NT2/D1 (cell line): Measurements from ENCODE around the gene TNFSF13.

ENCODE experiments used
- DNase-seq: peaks from one replicate; pipeline ENCODE4 v3.0.0-alpha.2; 2011; ENCODE audit warnings: low read depth, low spot score
- H3K27me3 ChIP-seq: 2 replicates; pipeline ENCODE4 v1.6.0; 2011; ENCODE audit warnings: mild to moderate bottlenecking; ENCODE audit not compliant: insufficient read length, insufficient read depth
- H3K36me3 ChIP-seq: 2 replicates; pipeline ENCODE4 v1.6.1; 2011; ENCODE audit warnings: mild to moderate bottlenecking, low read length, mixed read lengths; ENCODE audit not compliant: insufficient read depth, insufficient read length
- H3K4me1 ChIP-seq: 2 replicates; pipeline ENCODE4 v1.5.1; 2011; ENCODE audit not compliant: insufficient read depth, insufficient read length
- H3K4me3 ChIP-seq: 2 replicates; pipeline ENCODE4 v1.5.1; 2011; ENCODE audit warnings: low read depth; ENCODE audit not compliant: insufficient read length
- H3K9ac ChIP-seq: 2 replicates; pipeline ENCODE4 v1.6.0; 2011; ENCODE audit warnings: low read depth; ENCODE audit not compliant: insufficient read length
- H3K9me3 ChIP-seq: 2 replicates; pipeline ENCODE4 v1.5.1; 2011; ENCODE audit warnings: mild to moderate bottlenecking, low read length; ENCODE audit not compliant: insufficient read depth
- SUZ12 ChIP-seq: IDR thresholded peaks from 2 replicates; pipeline ENCODE4 v1.6.1; 2011; ENCODE audit not compliant: insufficient read length, insufficient read depth; ENCODE audit errors: extremely low read depth
- YY1 ChIP-seq: IDR thresholded peaks from 2 replicates; pipeline ENCODE4 v1.6.1; 2011; ENCODE audit not compliant: insufficient read length, insufficient read depth
- ZNF274 ChIP-seq: IDR thresholded peaks from 2 replicates; pipeline ENCODE4 v1.6.1; 2011; ENCODE audit warnings: mild to moderate bottlenecking, low read depth, low read length

TNFSF13 gene

GRCh38 chr17:7560172-7561027 lies 1.9 kb downstream of the TNFSF13 start:
- H3K9ac ChIP-seq, result peak overlapping the region; percentile 29
- peaks cover 26% of the 10 kb centered on the region for H3K4me1 ChIP-seq
- TF ChIP-seq YY1, result no peak
- no peak for TF ChIP-seq SUZ12
- no peak for TF ChIP-seq ZNF274
- H3K27me3 ChIP-seq, result no peaks in the 10 kb centered on the region
- peak overlapping the region; percentile 24 for H3K4me3 ChIP-seq
- peaks cover 27% of the 10 kb centered on the region for H3K36me3 ChIP-seq
- H3K9me3 ChIP-seq, result no peaks in the 10 kb centered on the region
- no peak for DNase-seq

- Histone ChIP-seq H3K4me3 (peak overlapping the region; percentile 53), H3K27me3 (no peaks in the 10 kb centered on the region), H3K4me1 (peaks cover 26% of the 10 kb centered on the region), H3K9me3 (no peaks in the 10 kb centered on the region), H3K36me3 (peaks cover 34% of the 10 kb centered on the region), H3K9ac (peak overlapping the region; percentile 85)
- TF ChIP-seq YY1, result no peak
- no peak for TF ChIP-seq ZNF274
- TF ChIP-seq SUZ12, result no peak
- DNase-seq, result no peak
Measured at GRCh38 chr17:7561028-7561575, 2.6 kb downstream of the TNFSF13 start.

- peak; percentile 71 for DNase-seq
- Histone ChIP-seq H3K9me3 (no peaks in the 10 kb centered on the region), H3K9ac (peak within 1 kb of the TSS; percentile 85), H3K27me3 (no peaks in the 10 kb centered on the region), H3K4me1 (peaks cover 25% of the 10 kb centered on the region), H3K4me3 (peak within 1 kb of the TSS; percentile 64), H3K36me3 (peaks cover 39% of the 10 kb centered on the region)
- TF ChIP-seq ZNF274 (no peak), SUZ12 (no peak), YY1 (no peak)
Measured at GRCh38 chr17:7561589-7562207, 3.1 kb downstream of the TNFSF13 start, which contains the start of gene SENP3. Gene SENP3 (plus strand): TSS chr17:7561919. CDS start chr17:7563077, 1,158 bp downstream.

- Histone ChIP-seq H3K36me3 (peaks cover 44% of the 10 kb centered on the region), H3K4me1 (peaks cover 21% of the 10 kb centered on the region), H3K27me3 (no peaks in the 10 kb centered on the region), H3K9me3 (no peaks in the 10 kb centered on the region), H3K4me3 (peak overlapping the region; percentile 64), H3K9ac (peak overlapping the region; percentile 82)
- DNase-seq, result no peak
- TF ChIP-seq YY1 (no peak), SUZ12 (no peak), ZNF274 (no peak)
Measured at GRCh38 chr17:7562208-7562605, 3.7 kb downstream of the TNFSF13 start.

- Histone ChIP-seq H3K36me3 (peaks cover 50% of the 10 kb centered on the region), H3K9me3 (no peaks in the 10 kb centered on the region), H3K27me3 (no peaks in the 10 kb centered on the region), H3K4me1 (peaks cover 16% of the 10 kb centered on the region), H3K9ac (peak overlapping the region; percentile 82), H3K4me3 (peak overlapping the region; percentile 2)
- no peak for TF ChIP-seq YY1
- DNase-seq, result no peak
Measured at GRCh38 chr17:7563115-7563869, 4.7 kb downstream of the TNFSF13 start.

GRCh38 chr17:7569571-7569970 lies 11.0 kb downstream of the TNFSF13 start:
- Histone ChIP-seq H3K9ac (no peak overlapping the region), H3K27me3 (no peaks in the 10 kb centered on the region), H3K4me1 (no peaks in the 10 kb centered on the region), H3K36me3 (peaks cover 78% of the 10 kb centered on the region), H3K9me3 (no peaks in the 10 kb centered on the region), H3K4me3 (no peak overlapping the region)
- no peak for DNase-seq
- TF ChIP-seq YY1 (no peak), ZNF274 (no peak), SUZ12 (no peak)

- Histone ChIP-seq H3K4me1 (no peaks in the 10 kb centered on the region), H3K36me3 (peaks cover 78% of the 10 kb centered on the region), H3K9me3 (no peaks in the 10 kb centered on the region), H3K9ac (no peak overlapping the region), H3K4me3 (no peak overlapping the region), H3K27me3 (no peaks in the 10 kb centered on the region)
- no peak for DNase-seq
- TF ChIP-seq SUZ12 (no peak), YY1 (no peak), ZNF274 (no peak)
Measured at GRCh38 chr17:7570351-7570750, 11.8 kb downstream of the TNFSF13 start.
